Upper lobe of left lung (tissue), 6 donors: ENCODE results near the gene LRCOL1. TPM values are rescaled to one million over a fixed set of nuclear protein-coding genes. Genes with fewer than 3 reads are reported as not detected.

Experiments
- ATAC-seq, 2 donors: fragments of 200-7000 bp; cut with Tn5 transposase; one replicate each; pipeline ENCODE4 v1.9.1; 2022; ENCODE audit warnings: mild to moderate bottlenecking in 2 of 2, moderate library complexity in 2 of 2; ENCODE audit not compliant: low FRiP score in 2 of 2
- DNase-seq, 2 donors: peaks; one replicate each; pipeline ENCODE4 v3.0.0-alpha.2; 2019 to 2020
- H3K27ac ChIP-seq, 4 donors: fragments of 200-600 bp; sonication (generic); one replicate each; pipeline ENCODE4 v1.5.1; 2016 to 2019
- H3K27me3 ChIP-seq, 4 donors: fragments of 200-600 bp; sonication (generic); one replicate each; pipeline ENCODE4 v1.5.1; 2017 to 2019
- H3K36me3 ChIP-seq, 4 donors: fragments of 200-600 bp; sonication (generic); one replicate each; pipeline ENCODE4 v1.5.1; 2016 to 2019
- H3K4me1 ChIP-seq, 4 donors: fragments of 200-600 bp; sonication (generic); one replicate each; pipeline ENCODE4 v1.5.1; 2018 to 2019
- H3K4me3 ChIP-seq, 4 donors: fragments of 200-600 bp; sonication (generic); one replicate each; pipeline ENCODE4 v1.5.1; 2017 to 2019; ENCODE audit warnings: mild to moderate bottlenecking in 2 of 4, moderate library complexity in 1 of 4
- H3K9me3 ChIP-seq, 4 donors: fragments of 200-600 bp; sonication (generic); one replicate each; pipeline ENCODE4 v1.5.1; 2018 to 2019
- EP300 ChIP-seq, 4 donors: sonication (generic); formaldehyde crosslinking; IDR thresholded peaks; one replicate each; pipeline ENCODE4 v1.5.1; 2017; ENCODE audit warnings: antibody characterized with exemption in 4 of 4, control low read depth in 2 of 4
- POLR2A ChIP-seq, 4 donors: fragments of 450-650 bp; IDR thresholded peaks; one replicate each; pipeline ENCODE4 v1.5.1; 2016 to 2017; ENCODE audit warnings: antibody characterized with exemption in 4 of 4, mild to moderate bottlenecking in 2 of 4
- POLR2AphosphoS5 ChIP-seq, 2 donors: sonication (generic); formaldehyde crosslinking; IDR thresholded peaks; one replicate each; pipeline ENCODE4 v1.5.1; 2017; ENCODE audit warnings: antibody characterized with exemption in 2 of 2
- WGBS, 2 donors: methylation state at CpG; one replicate each; pipeline ENCODE4 v1.1.5; 2017 to 2018; 5-methylcytosine and 5-hydroxymethylcytosine counted together
- total RNA-seq, 6 donors: library from RNA; depleted of rRNA in 4 of 6; stranded (reverse); fragments of >200 nt in 4 of 6; gene quantifications; one replicate each; pipeline versions ENCODE4 v1.1.0 to v1.2.1, GENCODE V29; 2016 to 2021
- TF ChIP-seq, protein P1 (sequence below), 6 experiments: fragments of 450-650 bp in 4 of 6; fragments of 200-600 bp in 2 of 6; sonication (generic) in 2 of 6; IDR thresholded peaks; one replicate each; pipeline ENCODE4 v1.5.1; 2016 to 2019; ENCODE audit warnings: antibody characterized with exemption in 6 of 6
- donor health status: DM: no; HTN: no; CAD: no; lungs with moderate emphysema.
- donor health status: DM: no; HTN: yes; CAD: no; lungs with severe emphysema.

The LRCOL1 gene
- total RNA-seq, 6 donors from 2014 or later: 0.92 to 3.7 TPM; not detected in 4

DNA sequence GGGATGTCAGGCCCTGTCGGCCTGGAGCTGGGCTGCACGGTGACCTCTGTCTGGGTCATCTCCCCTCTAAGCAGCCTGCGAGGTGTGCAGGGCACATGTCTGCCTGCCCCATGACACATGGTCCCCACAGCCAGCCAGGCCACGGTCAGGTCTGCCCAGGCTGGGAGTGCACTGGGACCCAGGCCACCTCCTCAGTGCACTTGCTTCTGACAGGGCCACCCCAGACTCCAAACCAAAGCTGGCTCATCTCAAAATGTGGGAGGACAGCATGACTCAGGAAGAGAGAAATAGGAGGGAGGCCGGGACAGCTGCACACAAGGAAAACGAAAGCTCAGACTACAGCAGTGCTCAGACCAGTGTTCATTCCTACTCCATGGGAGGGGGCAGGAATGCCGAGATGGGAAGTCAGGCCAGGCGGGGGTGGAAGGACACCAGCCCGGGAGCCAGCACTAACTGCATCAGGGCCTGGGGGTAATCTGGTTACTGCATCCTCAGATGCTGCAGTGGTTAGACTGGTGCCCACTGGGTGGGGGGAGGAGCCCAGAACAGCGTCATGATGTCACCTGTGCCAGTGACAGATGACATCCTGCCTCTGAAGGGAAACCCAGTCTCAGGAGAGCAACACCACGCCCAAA, 12.2 kb upstream of the LRCOL1 start:
- Histone ChIP-seq H3K27me3 (peaks cover 0 to 24% (median 11%) of the 10 kb centered on the region in 4 donors), H3K36me3 (peaks cover 5 to 26% (median 20%) of the 10 kb centered on the region in 4 donors), H3K4me1 (peaks cover 9 to 32% (median 17%) of the 10 kb centered on the region in 4 donors), H3K9me3 (peaks cover 0 to 3% (median under 1%) of the 10 kb centered on the region in 4 donors), H3K4me3 (no peak overlapping the region), H3K27ac (peak overlapping the region in 3 of 4 donors; percentile 24 to 52 (median 35))
- 37% methylated on average over 6 to 8 of the region's 11 CpGs for WGBS, 2 donors
- TF ChIP-seq POLR2A (IDR thresholded peaks at IDR 0.05) (no peak), POLR2AphosphoS5 (IDR thresholded peaks at IDR 0.05) (peak in 1 of 2 donors; percentile 40)
- ATAC-seq: peak; percentile 48 to 73
- DNase-seq: no peak

- Histone ChIP-seq H3K4me1 (peaks cover 9 to 32% (median 19%) of the 10 kb centered on the region in 4 donors), H3K9me3 (peaks cover 0 to 8% (median 4%) of the 10 kb centered on the region in 4 donors), H3K27ac (peak overlapping the region in 3 of 4 donors; percentile 24 to 37 (median 35)), H3K27me3 (peaks cover 0 to 30% (median 12%) of the 10 kb centered on the region in 4 donors), H3K36me3 (peaks cover 5 to 26% (median 20%) of the 10 kb centered on the region in 4 donors), H3K4me3 (no peak overlapping the region)
- TF ChIP-seq POLR2A (IDR thresholded peaks at IDR 0.05) (no peak), POLR2AphosphoS5 (IDR thresholded peaks at IDR 0.05) (no peak), EP300 (IDR thresholded peaks at IDR 0.05) (no peak)
- TF ChIP-seq, protein P1, sequence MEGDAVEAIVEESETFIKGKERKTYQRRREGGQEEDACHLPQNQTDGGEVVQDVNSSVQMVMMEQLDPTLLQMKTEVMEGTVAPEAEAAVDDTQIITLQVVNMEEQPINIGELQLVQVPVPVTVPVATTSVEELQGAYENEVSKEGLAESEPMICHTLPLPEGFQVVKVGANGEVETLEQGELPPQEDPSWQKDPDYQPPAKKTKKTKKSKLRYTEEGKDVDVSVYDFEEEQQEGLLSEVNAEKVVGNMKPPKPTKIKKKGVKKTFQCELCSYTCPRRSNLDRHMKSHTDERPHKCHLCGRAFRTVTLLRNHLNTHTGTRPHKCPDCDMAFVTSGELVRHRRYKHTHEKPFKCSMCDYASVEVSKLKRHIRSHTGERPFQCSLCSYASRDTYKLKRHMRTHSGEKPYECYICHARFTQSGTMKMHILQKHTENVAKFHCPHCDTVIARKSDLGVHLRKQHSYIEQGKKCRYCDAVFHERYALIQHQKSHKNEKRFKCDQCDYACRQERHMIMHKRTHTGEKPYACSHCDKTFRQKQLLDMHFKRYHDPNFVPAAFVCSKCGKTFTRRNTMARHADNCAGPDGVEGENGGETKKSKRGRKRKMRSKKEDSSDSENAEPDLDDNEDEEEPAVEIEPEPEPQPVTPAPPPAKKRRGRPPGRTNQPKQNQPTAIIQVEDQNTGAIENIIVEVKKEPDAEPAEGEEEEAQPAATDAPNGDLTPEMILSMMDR (IDR thresholded peaks at IDR 0.05): no peak
- DNase-seq: peak in 1 of 2 donors; percentile 66
- no peak for ATAC-seq
- 78 to 83% methylated on average over 14 to 21 of the region's 21 CpGs for WGBS, 2 donors
Measured at GRCh38 chr12:132621657-132622435, 11.5 kb upstream of the LRCOL1 start.

DNA sequence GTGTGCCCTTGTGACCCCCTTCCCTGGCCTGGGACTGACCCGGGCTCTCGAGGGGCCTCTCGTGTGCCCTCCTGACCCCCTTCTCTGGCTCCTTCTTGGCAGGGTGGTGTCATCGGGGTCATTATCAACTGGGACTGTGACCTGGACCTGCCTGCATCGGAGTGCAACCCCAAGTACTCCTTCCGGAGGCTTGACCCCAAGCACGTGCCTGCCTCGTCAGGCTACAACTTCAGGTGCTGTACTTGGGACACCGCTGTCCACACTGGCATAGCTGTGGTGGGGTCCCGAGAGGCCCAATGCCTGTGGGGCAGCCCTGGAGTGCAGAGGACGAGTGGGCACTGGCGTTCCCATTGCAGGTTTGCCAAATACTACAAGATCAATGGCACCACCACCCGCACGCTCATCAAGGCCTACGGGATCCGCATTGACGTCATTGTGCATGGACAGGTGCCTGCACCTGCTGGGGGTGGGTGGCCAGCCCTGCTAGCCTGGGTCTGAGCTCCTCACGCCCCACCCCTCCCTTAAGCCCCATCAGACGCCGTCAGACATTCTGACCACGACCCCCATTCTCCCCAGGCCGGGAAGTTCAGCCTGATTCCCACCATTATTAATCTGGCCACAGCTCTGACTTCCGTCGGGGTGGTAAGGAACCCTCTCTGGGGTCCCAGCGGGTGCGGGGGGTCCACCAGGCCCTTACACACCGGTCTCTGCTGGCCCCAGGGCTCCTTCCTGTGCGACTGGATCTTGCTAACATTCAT, 10.7 kb upstream of the LRCOL1 start:
- DNase-seq (no peak), ATAC-seq (no peak)
- H3K27me3 ChIP-seq: peaks cover 0 to 30% (median 12%) of the 10 kb centered on the region in 4 donors

GRCh38 chr12:132620113-132620898, 9.9 kb upstream of the LRCOL1 start:
- Histone ChIP-seq H3K27ac (no peak overlapping the region), H3K4me3 (no peak overlapping the region), H3K9me3 (peaks cover 5 to 19% (median 11%) of the 10 kb centered on the region in 4 donors), H3K4me1 (peaks cover 9 to 32% (median 19%) of the 10 kb centered on the region in 4 donors), H3K36me3 (peaks cover 3 to 18% (median 13%) of the 10 kb centered on the region in 4 donors), H3K27me3 (peaks cover 0 to 35% (median 15%) of the 10 kb centered on the region in 4 donors)
- ATAC-seq (no peak), DNase-seq (peak in 1 of 2 donors; percentile 64)
- WGBS, 2 donors: 60 to 66% methylated on average over 15 to 27 of the region's 29 CpGs
- TF ChIP-seq EP300 (IDR thresholded peaks at IDR 0.05) (no peak), POLR2A (IDR thresholded peaks at IDR 0.05) (no peak), POLR2AphosphoS5 (IDR thresholded peaks at IDR 0.05) (no peak)
- TF ChIP-seq, protein P1 (IDR thresholded peaks at IDR 0.05): no peak

More for the DNA sequence above, 10.7 kb upstream of the LRCOL1 start:
- peaks cover 5 to 26% (median 20%) of the 10 kb centered on the region in 4 donors for H3K36me3 ChIP-seq
- H3K4me3 ChIP-seq: no peak overlapping the region
- TF ChIP-seq POLR2AphosphoS5 (IDR thresholded peaks at IDR 0.05) (no peak), POLR2A (IDR thresholded peaks at IDR 0.05) (no peak), EP300 (IDR thresholded peaks at IDR 0.05) (no peak)
- TF ChIP-seq, protein P1 (IDR thresholded peaks at IDR 0.05): no peak
- 77% methylated on average over 19 to 22 of the region's 28 CpGs for WGBS, 2 donors
- H3K4me1 ChIP-seq: peaks cover 9 to 32% (median 19%) of the 10 kb centered on the region in 4 donors
- H3K9me3 ChIP-seq: peaks cover 5 to 15% (median 11%) of the 10 kb centered on the region in 4 donors
- no peak overlapping the region for H3K27ac ChIP-seq
